GM18499 (cell line): Measurements from ENCODE around the gene TMEM163.
"Not testable (repeated sequence)": the region's sequence is repeated elsewhere in the genome, so short reads cannot be mapped to it uniquely, and the experiment has no call there.

Experiments used
- ATAC-seq: cut with Tn5 transposase; IDR thresholded peaks from one replicate; pipeline ENCODE4 v1.9.1; 2021; ENCODE audit warnings: moderate number of reproducible peaks; ENCODE audit not compliant: insufficient read depth, unreplicated experiment

Gene TMEM163

GRCh38 chr2:134667081-134667480, 51.7 kb downstream of the TMEM163 start:
- ATAC-seq: no peak

GRCh38 chr2:134665727-134666506, 52.9 kb downstream of the TMEM163 start:
- no peak for ATAC-seq

GRCh38 chr2:134663451-134664450, 55.0 kb downstream of the TMEM163 start:
- no peak for ATAC-seq

- no peak for ATAC-seq
Observed at GRCh38 chr2:134662751-134663150, 56.0 kb downstream of the TMEM163 start.

- no peak for ATAC-seq
Observed at GRCh38 chr2:134660626-134661402, 58.0 kb downstream of the TMEM163 start.

- ATAC-seq: no peak
Observed at GRCh38 chr2:134659724-134660123, 59.1 kb downstream of the TMEM163 start.

- no peak for ATAC-seq
Observed at GRCh38 chr2:134657650-134658250, 61.0 kb downstream of the TMEM163 start.

GRCh38 chr2:134656391-134656790, 62.4 kb downstream of the TMEM163 start:
- not testable (repeated sequence) for ATAC-seq

GRCh38 chr2:134648586-134648985, 70.2 kb downstream of the TMEM163 start:
- ATAC-seq: no peak

- ATAC-seq: no peak
Observed at GRCh38 chr2:134647607-134648256, 71.1 kb downstream of the TMEM163 start.

GRCh38 chr2:134642938-134643337, 75.9 kb downstream of the TMEM163 start:
- no peak for ATAC-seq

GRCh38 chr2:134640494-134640893, 78.3 kb downstream of the TMEM163 start:
- ATAC-seq: no peak

- ATAC-seq: no peak
Observed at GRCh38 chr2:134639265-134639664, 79.5 kb downstream of the TMEM163 start.

GRCh38 chr2:134636714-134637113, 82.1 kb downstream of the TMEM163 start:
- ATAC-seq: no peak

GRCh38 chr2:134634054-134634753, 84.6 kb downstream of the TMEM163 start:
- ATAC-seq: no peak

- ATAC-seq: no peak
Observed at GRCh38 chr2:134630504-134631159, 88.2 kb downstream of the TMEM163 start.

- no peak for ATAC-seq
Observed at GRCh38 chr2:134628453-134628852, 90.3 kb downstream of the TMEM163 start.

- no peak for ATAC-seq
Observed at GRCh38 chr2:134626781-134627180, 92.0 kb downstream of the TMEM163 start.
